NCI-H345 (cell line): ENCODE results near the gene FAM47B.

Experiments
- DNase-seq: peaks from one replicate; lab custom pipeline; 2025; lab: John Stamatoyannopoulos, UW

Gene FAM47B

GRCh38 chrX:34942496-34942895 is at the start of gene FAM47B:
Gene FAM47B, plus strand, starts transcription at chrX:34942796. Its CDS starts 36 bp downstream, at chrX:34942832.
- DNase-seq, result no peak

GRCh38 chrX:34893741-34894140 is 48.9 kb upstream of the FAM47B start:
- DNase-seq, result no peak

- DNase-seq, result no peak
Observed at GRCh38 chrX:34900691-34901090, 41.9 kb upstream of the FAM47B start.

- no peak for DNase-seq
Observed at GRCh38 chrX:34901761-34902160, 40.8 kb upstream of the FAM47B start.

- no peak for DNase-seq
Observed at GRCh38 chrX:34903316-34903715, 39.3 kb upstream of the FAM47B start.

- no peak for DNase-seq
Observed at GRCh38 chrX:34909151-34909550, 33.4 kb upstream of the FAM47B start.

- DNase-seq, result no peak
Observed at GRCh38 chrX:34915463-34916225, 27.0 kb upstream of the FAM47B start.

- DNase-seq, result no peak
Observed at GRCh38 chrX:34917146-34917545, 25.4 kb upstream of the FAM47B start.

- no peak for DNase-seq
Observed at GRCh38 chrX:34918091-34918736, 24.4 kb upstream of the FAM47B start.

GRCh38 chrX:34918856-34919255 is 23.7 kb upstream of the FAM47B start:
- no peak for DNase-seq

- no peak for DNase-seq
Observed at GRCh38 chrX:34927866-34928265, 14.7 kb upstream of the FAM47B start.

- DNase-seq, result no peak
Observed at GRCh38 chrX:34943235-34943634, 639 bp downstream of the FAM47B start.

GRCh38 chrX:34956916-34957315 is 14.3 kb downstream of the FAM47B start:
- DNase-seq, result no peak

- DNase-seq, result no peak
Observed at GRCh38 chrX:34961662-34962061, 19.1 kb downstream of the FAM47B start.

- DNase-seq, result no peak
Observed at GRCh38 chrX:34972206-34972605, 29.6 kb downstream of the FAM47B start.

GRCh38 chrX:34978171-34978570 is 35.6 kb downstream of the FAM47B start:
- no peak for DNase-seq

GRCh38 chrX:34987646-34988045 is 45.0 kb downstream of the FAM47B start:
- no peak for DNase-seq
